ENCODE measurements around the gene UBL4B.

UBL4B gene

GRCh38 chr1:110067893-110068645 is 44.2 kb upstream of the UBL4B start:
- no peak for TF ChIP-seq CTCF (IDR thresholded peaks at IDR 0.05; ENCODE audit: extremely low read depth, insufficient read depth, missing control alignments)
- DNase-seq (ENCODE audit: low spot score): peak; percentile 47
- in situ Hi-C loops (cut with MboI; ENCODE audit: low pct_unique_long_range_greater_than_20kb, low sequenced_read_pairs, unreplicated experiment): no loop called here

- in situ Hi-C loops (cut with MboI; ENCODE audit: low pct_unique_long_range_greater_than_20kb, low sequenced_read_pairs, unreplicated experiment): no loop called here
- DNase-seq (ENCODE audit: low spot score): peak; percentile 60
- TF ChIP-seq CTCF (IDR thresholded peaks at IDR 0.05; ENCODE audit: extremely low read depth, insufficient read depth, missing control alignments): no peak
These were observed 43.4 kb upstream of the UBL4B start for GRCh38 chr1:110068646-110069403.

- in situ Hi-C loops (cut with MboI; ENCODE audit: low pct_unique_long_range_greater_than_20kb, low sequenced_read_pairs, unreplicated experiment): no loop called here
- no peak for TF ChIP-seq CTCF (IDR thresholded peaks at IDR 0.05; ENCODE audit: extremely low read depth, insufficient read depth, missing control alignments)
- peak; percentile 61 for DNase-seq (ENCODE audit: low spot score)
These were observed 42.6 kb upstream of the UBL4B start for GRCh38 chr1:110069404-110070281.

GRCh38 chr1:110070282-110070669 is 42.0 kb upstream of the UBL4B start:
- in situ Hi-C loops (cut with MboI; ENCODE audit: low pct_unique_long_range_greater_than_20kb, low sequenced_read_pairs, unreplicated experiment): no loop called here
- DNase-seq (ENCODE audit: low spot score): no peak
- no peak for TF ChIP-seq CTCF (IDR thresholded peaks at IDR 0.05; ENCODE audit: extremely low read depth, insufficient read depth, missing control alignments)

- TF ChIP-seq CTCF (IDR thresholded peaks at IDR 0.05; ENCODE audit: extremely low read depth, insufficient read depth, missing control alignments): no peak
- DNase-seq (ENCODE audit: low spot score): no peak
- in situ Hi-C loops (cut with MboI; ENCODE audit: low pct_unique_long_range_greater_than_20kb, low sequenced_read_pairs, unreplicated experiment): no loop called here
These were observed 41.5 kb upstream of the UBL4B start, which contains the start of gene ALX3 for GRCh38 chr1:110070671-110071242. Gene ALX3, minus strand, starts transcription at chr1:110070672. Its CDS starts 60 bp downstream, at chr1:110070612.

GRCh38 chr1:110074166-110074565 is 38.1 kb upstream of the UBL4B start:
- in situ Hi-C loops (cut with MboI; ENCODE audit: low pct_unique_long_range_greater_than_20kb, low sequenced_read_pairs, unreplicated experiment): no loop called here
- no peak for DNase-seq (ENCODE audit: low spot score)
- no peak for TF ChIP-seq CTCF (IDR thresholded peaks at IDR 0.05; ENCODE audit: extremely low read depth, insufficient read depth, missing control alignments)
